ENCODE measurements around the gene TIMM50. TPM values are rescaled to one million over a fixed set of nuclear protein-coding genes. Genes with fewer than 3 reads are reported as not detected.
A peak's percentile ranks its signal among the peaks of the same experiment; 100 is the strongest.

The TIMM50 gene
- polyA plus RNA-seq (2013, experiment 1 of 2), result 131 TPM
- 137 TPM for polyA plus RNA-seq (2013, experiment 2 of 2)

GRCh38 chr19:39480337-39481228, at the start of gene TIMM50:
Gene TIMM50 (plus strand): TSS chr19:39480838. CDS start chr19:39480854, 16 bp downstream.
- DNase-seq, result peak; percentile 99
- Histone ChIP-seq H2BK15ac (replicated peaks; ENCODE audit: low read depth) (no peak within 1 kb of the TSS), H4K5ac (ENCODE audit: low read length) (no peak within 1 kb of the TSS), H3K27ac (ENCODE audit: low read depth, low read length) (peak within 1 kb of the TSS; percentile 25), H2BK5ac (ENCODE audit: low read length) (peak within 1 kb of the TSS; percentile 50), H3K23ac (ENCODE audit: low read length) (peak within 1 kb of the TSS; percentile 73), H3K56ac (ENCODE audit: low read length) (peak within 1 kb of the TSS; percentile 98), H3K18ac (ENCODE audit: low read length) (no peak within 1 kb of the TSS), H3K79me1 (ENCODE audit: low read length) (peaks cover 14% of the 10 kb centered on the region), H3K27me3 (ENCODE audit: insufficient read depth, low read length, poor library complexity) (no peaks in the 10 kb centered on the region), H2BK120ac (ENCODE audit: low read depth, low read length) (no peak within 1 kb of the TSS), H3K4me3 (ENCODE audit: low read length) (peak within 1 kb of the TSS; percentile 99), H3K9ac (ENCODE audit: low read length) (peak within 1 kb of the TSS; percentile 98), H3K4me1 (ENCODE audit: control insufficient read depth, low read depth, low read length) (no peaks in the 10 kb centered on the region), H3K4me2 (ENCODE audit: low read length) (peak within 1 kb of the TSS; percentile 96), H4K8ac (ENCODE audit: low read depth, low read length) (no peak within 1 kb of the TSS), H3K79me2 (ENCODE audit: control insufficient read depth, insufficient read depth, low read length) (peaks cover 17% of the 10 kb centered on the region), H3K36me3 (ENCODE audit: control insufficient read depth, insufficient read depth, low read length) (peaks cover 9% of the 10 kb centered on the region), H2AK5ac (ENCODE audit: low read length) (no peak within 1 kb of the TSS), H3K4ac (ENCODE audit: low read depth, low read length) (peak within 1 kb of the TSS; percentile 6)
- no CpG with 5 or more reads among the region's 62 CpGs for WGBS (ENCODE audit: extremely low coverage, insufficient coverage, low lambda C conversion rate)

GRCh38 chr19:39432677-39433025, 48.0 kb upstream of the TIMM50 start:
- Histone ChIP-seq H3K4me2 (ENCODE audit: low read length) (no peak overlapping the region), H3K27me3 (ENCODE audit: insufficient read depth, low read length, poor library complexity) (no peaks in the 10 kb centered on the region), H3K27ac (ENCODE audit: low read depth, low read length) (no peak overlapping the region), H3K36me3 (ENCODE audit: control insufficient read depth, insufficient read depth, low read length) (peaks cover 21% of the 10 kb centered on the region), H3K23ac (ENCODE audit: low read length) (no peak overlapping the region), H2BK15ac (replicated peaks; ENCODE audit: low read depth) (no peak overlapping the region), H3K4me3 (ENCODE audit: low read length) (no peak overlapping the region), H4K5ac (ENCODE audit: low read length) (no peak overlapping the region), H3K9ac (ENCODE audit: low read length) (no peak overlapping the region), H4K8ac (ENCODE audit: low read depth, low read length) (no peak overlapping the region), H3K4me1 (ENCODE audit: control insufficient read depth, low read depth, low read length) (peaks cover 17% of the 10 kb centered on the region), H3K79me1 (ENCODE audit: low read length) (peaks cover 16% of the 10 kb centered on the region), H3K4ac (ENCODE audit: low read depth, low read length) (no peak overlapping the region), H2BK5ac (ENCODE audit: low read length) (no peak overlapping the region), H3K18ac (ENCODE audit: low read length) (no peak overlapping the region), H3K79me2 (ENCODE audit: control insufficient read depth, insufficient read depth, low read length) (peaks cover 25% of the 10 kb centered on the region), H2AK5ac (ENCODE audit: low read length) (no peak overlapping the region), H2BK120ac (ENCODE audit: low read depth, low read length) (no peak overlapping the region), H3K56ac (ENCODE audit: low read length) (no peak overlapping the region)
- WGBS (ENCODE audit: extremely low coverage, insufficient coverage, low lambda C conversion rate), result no CpG with 5 or more reads among the region's 8 CpGs
- no peak for DNase-seq

- no peak overlapping the region for H3K27ac ChIP-seq (ENCODE audit: low read depth, low read length)
- H2AK5ac ChIP-seq (ENCODE audit: low read length), result no peak overlapping the region
- H3K4me3 ChIP-seq (ENCODE audit: low read length), result no peak overlapping the region
- no peak for DNase-seq
- no CpG with 5 or more reads among the region's 8 CpGs for WGBS (ENCODE audit: extremely low coverage, insufficient coverage, low lambda C conversion rate)
- H3K23ac ChIP-seq (ENCODE audit: low read length), result no peak overlapping the region
- no peak overlapping the region for H2BK15ac ChIP-seq (replicated peaks; ENCODE audit: low read depth)
- peaks cover 16% of the 10 kb centered on the region for H3K79me1 ChIP-seq (ENCODE audit: low read length)
- peak overlapping the region; percentile 54 for H3K4me2 ChIP-seq (ENCODE audit: low read length)
- H4K8ac ChIP-seq (ENCODE audit: low read depth, low read length), result no peak overlapping the region
- H3K9ac ChIP-seq (ENCODE audit: low read length), result peak overlapping the region; percentile 99
- H3K56ac ChIP-seq (ENCODE audit: low read length), result peak overlapping the region; percentile 40
- H3K36me3 ChIP-seq (ENCODE audit: control insufficient read depth, insufficient read depth, low read length), result peaks cover 21% of the 10 kb centered on the region
- H3K4ac ChIP-seq (ENCODE audit: low read depth, low read length), result no peak overlapping the region
- no peak overlapping the region for H4K5ac ChIP-seq (ENCODE audit: low read length)
- no peak overlapping the region for H2BK5ac ChIP-seq (ENCODE audit: low read length)
- peaks cover 25% of the 10 kb centered on the region for H3K79me2 ChIP-seq (ENCODE audit: control insufficient read depth, insufficient read depth, low read length)
- no peak overlapping the region for H3K18ac ChIP-seq (ENCODE audit: low read length)
- H2BK120ac ChIP-seq (ENCODE audit: low read depth, low read length), result no peak overlapping the region
- H3K4me1 ChIP-seq (ENCODE audit: control insufficient read depth, low read depth, low read length), result peaks cover 14% of the 10 kb centered on the region
- H3K27me3 ChIP-seq (ENCODE audit: insufficient read depth, low read length, poor library complexity), result no peaks in the 10 kb centered on the region
Observed at GRCh38 chr19:39433480-39434079, 47.1 kb upstream of the TIMM50 start.

- H3K56ac ChIP-seq (ENCODE audit: low read length), result peak overlapping the region; percentile 100
- no peak overlapping the region for H3K23ac ChIP-seq (ENCODE audit: low read length)
- H3K4me2 ChIP-seq (ENCODE audit: low read length), result peak overlapping the region; percentile 78
- peaks cover 11% of the 10 kb centered on the region for H3K4me1 ChIP-seq (ENCODE audit: control insufficient read depth, low read depth, low read length)
- H3K27ac ChIP-seq (ENCODE audit: low read depth, low read length), result no peak overlapping the region
- H4K8ac ChIP-seq (ENCODE audit: low read depth, low read length), result no peak overlapping the region
- no peak overlapping the region for H2BK5ac ChIP-seq (ENCODE audit: low read length)
- peaks cover 21% of the 10 kb centered on the region for H3K36me3 ChIP-seq (ENCODE audit: control insufficient read depth, insufficient read depth, low read length)
- peaks cover 16% of the 10 kb centered on the region for H3K79me1 ChIP-seq (ENCODE audit: low read length)
- H2BK15ac ChIP-seq (replicated peaks; ENCODE audit: low read depth), result no peak overlapping the region
- H3K4me3 ChIP-seq (ENCODE audit: low read length), result peak overlapping the region; percentile 97
- no CpG with 5 or more reads among the region's 10 CpGs for WGBS (ENCODE audit: extremely low coverage, insufficient coverage, low lambda C conversion rate)
- peak overlapping the region; percentile 99 for H3K9ac ChIP-seq (ENCODE audit: low read length)
- H3K27me3 ChIP-seq (ENCODE audit: insufficient read depth, low read length, poor library complexity), result no peaks in the 10 kb centered on the region
- H2AK5ac ChIP-seq (ENCODE audit: low read length), result no peak overlapping the region
- no peak for DNase-seq
- H2BK120ac ChIP-seq (ENCODE audit: low read depth, low read length), result no peak overlapping the region
- H3K4ac ChIP-seq (ENCODE audit: low read depth, low read length), result no peak overlapping the region
- H3K18ac ChIP-seq (ENCODE audit: low read length), result no peak overlapping the region
- H3K79me2 ChIP-seq (ENCODE audit: control insufficient read depth, insufficient read depth, low read length), result peaks cover 25% of the 10 kb centered on the region
- H4K5ac ChIP-seq (ENCODE audit: low read length), result no peak overlapping the region
Observed at GRCh38 chr19:39434123-39435076, 46.2 kb upstream of the TIMM50 start.

- peak within 1 kb of the TSS; percentile 98 for H2AK5ac ChIP-seq (ENCODE audit: low read length)
- peak within 1 kb of the TSS; percentile 92 for H2BK5ac ChIP-seq (ENCODE audit: low read length)
- peak within 1 kb of the TSS; percentile 97 for H3K4me3 ChIP-seq (ENCODE audit: low read length)
- peak; percentile 98 for DNase-seq
- peaks cover 25% of the 10 kb centered on the region for H3K79me2 ChIP-seq (ENCODE audit: control insufficient read depth, insufficient read depth, low read length)
- peak within 1 kb of the TSS; percentile 78 for H3K18ac ChIP-seq (ENCODE audit: low read length)
- H3K9ac ChIP-seq (ENCODE audit: low read length), result peak within 1 kb of the TSS; percentile 99
- H3K79me1 ChIP-seq (ENCODE audit: low read length), result peaks cover 16% of the 10 kb centered on the region
- peaks cover 21% of the 10 kb centered on the region for H3K36me3 ChIP-seq (ENCODE audit: control insufficient read depth, insufficient read depth, low read length)
- peak within 1 kb of the TSS; percentile 79 for H4K5ac ChIP-seq (ENCODE audit: low read length)
- no peak within 1 kb of the TSS for H4K8ac ChIP-seq (ENCODE audit: low read depth, low read length)
- peak within 1 kb of the TSS; percentile 88 for H3K27ac ChIP-seq (ENCODE audit: low read depth, low read length)
- H3K4ac ChIP-seq (ENCODE audit: low read depth, low read length), result peak within 1 kb of the TSS; percentile 91
- peak within 1 kb of the TSS; percentile 7 for H2BK120ac ChIP-seq (ENCODE audit: low read depth, low read length)
- no CpG with 5 or more reads among the region's 61 CpGs for WGBS (ENCODE audit: extremely low coverage, insufficient coverage, low lambda C conversion rate)
- H3K56ac ChIP-seq (ENCODE audit: low read length), result peak within 1 kb of the TSS; percentile 100
- peak within 1 kb of the TSS; percentile 88 for H3K4me2 ChIP-seq (ENCODE audit: low read length)
- peak within 1 kb of the TSS; percentile 85 for H3K23ac ChIP-seq (ENCODE audit: low read length)
- peaks cover 11% of the 10 kb centered on the region for H3K4me1 ChIP-seq (ENCODE audit: control insufficient read depth, low read depth, low read length)
- no peaks in the 10 kb centered on the region for H3K27me3 ChIP-seq (ENCODE audit: insufficient read depth, low read length, poor library complexity)
- no peak within 1 kb of the TSS for H2BK15ac ChIP-seq (replicated peaks; ENCODE audit: low read depth)
Observed at GRCh38 chr19:39435499-39436349, 44.9 kb upstream of the TIMM50 start, which contains the start of gene RPS16. Gene RPS16 (minus strand): TSS chr19:39435949. CDS start chr19:39435895, 54 bp downstream.
